DOHH2 (cell line): ENCODE measurements around the gene ERC2.

Experiments used
- H3F3A ChIP-seq: fragments of 200-600 bp; sonication (generic), shearing (Covaris generic); 2 replicates; pipeline ENCODE4 v1.6.0; 2016; ENCODE audit warnings: antibody characterized with exemption, mild to moderate bottlenecking; ENCODE audit not compliant: control insufficient read depth, insufficient read depth
- H3K27ac ChIP-seq: fragments of 200-600 bp; sonication (generic); 2 replicates; pipeline ENCODE4 v1.5.1; 2014; ENCODE audit warnings: low read depth, mild to moderate bottlenecking, low read length, moderate library complexity
- H3K27me3 ChIP-seq: fragments of 200-600 bp; sonication (generic); 2 replicates; pipeline ENCODE4 v1.6.1; 2014; ENCODE audit warnings: mild to moderate bottlenecking, low read length, mixed read lengths; ENCODE audit not compliant: control insufficient read depth
- H3K36me3 ChIP-seq: fragments of 200-600 bp; sonication (generic); 2 replicates; pipeline ENCODE4 v1.6.1; 2014; ENCODE audit warnings: mild to moderate bottlenecking, low read length, moderate library complexity, mixed read lengths; ENCODE audit not compliant: control insufficient read depth
- H3K4me1 ChIP-seq: fragments of 200-600 bp; sonication (generic); 2 replicates; pipeline ENCODE4 v1.6.1; 2014; ENCODE audit warnings: mild to moderate bottlenecking, low read length, mixed read lengths; ENCODE audit not compliant: control insufficient read depth
- H3K4me2 ChIP-seq: fragments of 200-600 bp; sonication (generic); 2 replicates; pipeline ENCODE4 v1.6.0; 2014; ENCODE audit warnings: mild to moderate bottlenecking, low read length, moderate library complexity
- H3K4me3 ChIP-seq: fragments of 200-600 bp; sonication (generic); 2 replicates; pipeline ENCODE4 v1.5.1; 2014; ENCODE audit warnings: mild to moderate bottlenecking, low read length, mixed read lengths
- H3K79me2 ChIP-seq: fragments of 200-600 bp; sonication (generic); 2 replicates; pipeline ENCODE4 v1.6.1; 2014; ENCODE audit warnings: mild to moderate bottlenecking, low read length, mixed read lengths; ENCODE audit not compliant: control insufficient read depth
- H3K9me2 ChIP-seq: fragments of 200-600 bp; sonication (generic); replicated peaks from 2 replicates; pipeline ENCODE4 v1.6.1; 2014; ENCODE audit warnings: mild to moderate bottlenecking, low read length, mixed read lengths; ENCODE audit not compliant: control insufficient read depth
- H3K9me3 ChIP-seq: fragments of 200-600 bp; sonication (generic); 2 replicates; pipeline ENCODE4 v1.6.1; 2014; ENCODE audit warnings: antibody characterized with exemption, low read length, mixed read lengths; ENCODE audit not compliant: control insufficient read depth, insufficient read depth
- H4K20me1 ChIP-seq: fragments of 200-600 bp; sonication (generic); 2 replicates; pipeline ENCODE4 v1.6.0; 2014; ENCODE audit warnings: low read depth, mild to moderate bottlenecking, antibody characterized with exemption, low read length, moderate library complexity; ENCODE audit not compliant: control insufficient read depth, insufficient read depth
- EZH2phosphoT487 ChIP-seq: fragments of 200-600 bp; sonication (generic); IDR thresholded peaks from 2 replicates; pipeline ENCODE4 v1.6.1; 2017; ENCODE audit warnings: borderline replicate concordance, mild to moderate bottlenecking, antibody characterized with exemption, low read length, moderate library complexity, mixed read lengths
- TF ChIP-seq, protein P1 (sequence below): fragments of 200-600 bp; sonication (generic); IDR thresholded peaks from one replicate; pipeline ENCODE4 v1.5.1; 2014; ENCODE audit warnings: antibody characterized with exemption, mild to moderate bottlenecking, low read depth, low read length; ENCODE audit not compliant: poor library complexity, severe bottlenecking

Gene ERC2

DNA sequence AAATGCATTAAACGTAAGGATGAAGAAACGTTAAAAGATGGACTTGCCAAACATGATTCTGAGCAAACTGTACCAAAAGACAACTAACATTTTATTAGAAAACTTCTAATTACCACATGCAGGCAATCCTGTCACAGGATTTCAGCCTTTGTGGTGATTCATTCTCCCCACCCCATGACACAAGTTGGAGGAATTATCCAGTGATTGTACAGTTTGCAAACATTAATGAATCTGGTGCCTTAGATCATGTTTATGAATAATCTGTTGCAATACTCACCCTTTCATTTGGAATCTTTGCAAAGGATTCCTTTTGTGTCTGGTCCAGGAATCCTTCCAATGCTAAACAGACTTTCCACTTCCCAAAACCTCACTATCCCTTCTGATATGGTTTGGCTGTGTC lies 23.3 kb upstream of the ERC2 start:
- TF ChIP-seq EZH2phosphoT487: no peak
- TF ChIP-seq, protein P1, sequence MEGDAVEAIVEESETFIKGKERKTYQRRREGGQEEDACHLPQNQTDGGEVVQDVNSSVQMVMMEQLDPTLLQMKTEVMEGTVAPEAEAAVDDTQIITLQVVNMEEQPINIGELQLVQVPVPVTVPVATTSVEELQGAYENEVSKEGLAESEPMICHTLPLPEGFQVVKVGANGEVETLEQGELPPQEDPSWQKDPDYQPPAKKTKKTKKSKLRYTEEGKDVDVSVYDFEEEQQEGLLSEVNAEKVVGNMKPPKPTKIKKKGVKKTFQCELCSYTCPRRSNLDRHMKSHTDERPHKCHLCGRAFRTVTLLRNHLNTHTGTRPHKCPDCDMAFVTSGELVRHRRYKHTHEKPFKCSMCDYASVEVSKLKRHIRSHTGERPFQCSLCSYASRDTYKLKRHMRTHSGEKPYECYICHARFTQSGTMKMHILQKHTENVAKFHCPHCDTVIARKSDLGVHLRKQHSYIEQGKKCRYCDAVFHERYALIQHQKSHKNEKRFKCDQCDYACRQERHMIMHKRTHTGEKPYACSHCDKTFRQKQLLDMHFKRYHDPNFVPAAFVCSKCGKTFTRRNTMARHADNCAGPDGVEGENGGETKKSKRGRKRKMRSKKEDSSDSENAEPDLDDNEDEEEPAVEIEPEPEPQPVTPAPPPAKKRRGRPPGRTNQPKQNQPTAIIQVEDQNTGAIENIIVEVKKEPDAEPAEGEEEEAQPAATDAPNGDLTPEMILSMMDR: no peak
- Histone ChIP-seq H3K4me3 (no peak overlapping the region), H4K20me1 (no peaks in the 10 kb centered on the region), H3K9me3 (no peaks in the 10 kb centered on the region), H3K4me1 (no peaks in the 10 kb centered on the region), H3K4me2 (no peak overlapping the region), H3K27me3 (no peaks in the 10 kb centered on the region), H3K36me3 (no peaks in the 10 kb centered on the region), H3K27ac (no peak overlapping the region), H3F3A (no peaks in the 10 kb centered on the region), H3K9me2 (no peaks in the 10 kb centered on the region), H3K79me2 (no peaks in the 10 kb centered on the region)

- no peaks in the 10 kb centered on the region for H3K27me3 ChIP-seq
- H3K9me2 ChIP-seq: no peaks in the 10 kb centered on the region
These were observed 20.7 kb upstream of the ERC2 start for GRCh38 chr3:56488812-56489600.

GRCh38 chr3:56484525-56485032 lies 16.3 kb upstream of the ERC2 start:
- Histone ChIP-seq H3K4me1 (no peaks in the 10 kb centered on the region), H3K36me3 (no peaks in the 10 kb centered on the region), H3K9me3 (no peaks in the 10 kb centered on the region), H3K4me3 (no peak overlapping the region), H3K79me2 (no peaks in the 10 kb centered on the region), H3K9me2 (no peaks in the 10 kb centered on the region), H3K27me3 (no peaks in the 10 kb centered on the region), H4K20me1 (no peaks in the 10 kb centered on the region), H3K27ac (no peak overlapping the region), H3K4me2 (no peak overlapping the region), H3F3A (no peaks in the 10 kb centered on the region)
- TF ChIP-seq EZH2phosphoT487: no peak
- TF ChIP-seq, protein P1: no peak

More at GRCh38 chr3:56488812-56489600, 20.7 kb upstream of the ERC2 start:
- H4K20me1 ChIP-seq: no peaks in the 10 kb centered on the region
- no peaks in the 10 kb centered on the region for H3K4me1 ChIP-seq
- no peak for TF ChIP-seq EZH2phosphoT487
- H3K27ac ChIP-seq: no peak overlapping the region
- no peaks in the 10 kb centered on the region for H3F3A ChIP-seq
- H3K9me3 ChIP-seq: no peaks in the 10 kb centered on the region
- H3K79me2 ChIP-seq: no peaks in the 10 kb centered on the region
- no peaks in the 10 kb centered on the region for H3K36me3 ChIP-seq
- H3K4me2 ChIP-seq: no peak overlapping the region
- no peak overlapping the region for H3K4me3 ChIP-seq

DNA sequence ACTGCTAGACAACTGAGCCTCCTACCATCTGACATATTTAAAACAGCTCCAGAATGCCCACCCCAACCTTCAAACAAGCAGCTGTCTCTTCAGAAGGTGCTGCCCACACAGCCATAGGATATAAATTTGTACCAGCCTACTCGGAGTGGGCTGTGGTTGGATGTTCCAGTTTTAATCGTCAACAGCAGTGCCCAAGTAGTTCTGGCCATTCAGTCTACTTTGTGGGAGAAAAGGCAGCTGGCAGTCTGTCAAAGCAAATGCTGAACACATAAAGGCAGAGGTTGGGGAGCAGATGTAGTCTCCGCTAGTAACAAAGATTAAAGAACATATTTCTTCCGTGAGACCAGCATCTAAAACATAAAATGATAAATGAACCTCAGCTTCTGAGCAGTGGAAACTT lies 15.9 kb upstream of the ERC2 start:
- Histone ChIP-seq H3K9me2 (no peaks in the 10 kb centered on the region), H3F3A (no peaks in the 10 kb centered on the region), H3K4me1 (no peaks in the 10 kb centered on the region), H3K4me2 (no peak overlapping the region), H3K27ac (no peak overlapping the region), H3K36me3 (no peaks in the 10 kb centered on the region), H3K9me3 (no peaks in the 10 kb centered on the region), H3K4me3 (no peak overlapping the region), H3K79me2 (no peaks in the 10 kb centered on the region), H4K20me1 (no peaks in the 10 kb centered on the region), H3K27me3 (no peaks in the 10 kb centered on the region)
- TF ChIP-seq EZH2phosphoT487: no peak
- TF ChIP-seq, protein P1: no peak
